Mucosa of gallbladder (tissue), 1 donor: ENCODE data around the gene MYRIP. TPM values are rescaled to one million over a fixed set of nuclear protein-coding genes. Genes with fewer than 3 reads are reported as not detected.

Source experiments
- DNase-seq: peaks from one replicate; pipeline ENCODE4 v3.0.0-alpha.2; 2020; ENCODE audit warnings: low spot score
- total RNA-seq: library from RNA; stranded (reverse); gene quantifications from one replicate; pipeline ENCODE4 v1.2.1, GENCODE V29; 2021
- donor health status: DM: no; HTN: no; CAD: no.

MYRIP gene
- total RNA-seq, 1 donor from 2014 or later, result 6.2 TPM

DNA sequence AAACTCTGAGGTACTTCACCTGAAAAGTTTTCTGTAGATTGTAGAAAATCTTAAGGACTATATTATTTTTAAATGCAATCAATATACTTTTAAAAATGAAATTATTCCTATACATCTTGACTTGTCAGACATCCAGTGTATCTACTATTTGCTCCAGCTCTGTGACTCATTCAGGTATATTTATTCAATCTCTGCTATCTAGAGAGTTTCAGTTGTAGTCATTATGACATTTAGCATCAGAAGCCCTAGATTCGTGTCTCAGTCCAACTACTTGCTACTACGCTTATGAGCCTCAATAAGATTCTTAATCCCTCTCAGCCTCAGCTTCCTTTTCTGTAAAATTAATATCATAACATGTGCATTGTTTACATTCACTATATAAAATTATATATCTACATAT, 477.8 kb downstream of the MYRIP start:
- DNase-seq, result no peak

DNA sequence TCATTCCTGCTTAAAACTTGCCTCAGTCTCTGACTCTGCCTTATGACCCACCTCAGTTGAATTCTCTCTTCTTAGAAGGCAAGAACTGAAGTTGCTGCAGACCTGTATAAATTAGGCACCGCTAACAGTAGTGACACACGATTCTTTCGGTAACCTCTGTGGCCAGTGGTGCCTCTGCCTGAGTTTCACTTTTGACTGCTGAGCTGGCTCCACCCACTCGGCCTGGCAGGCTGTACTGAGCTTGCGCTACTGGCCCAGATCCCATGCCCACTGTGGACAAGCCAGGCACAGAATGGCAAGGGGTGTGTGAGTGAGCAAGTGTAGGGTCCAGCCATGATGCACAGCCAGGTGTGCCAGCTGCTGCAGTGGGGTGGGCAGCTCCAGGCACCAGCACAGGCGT, 481.0 kb downstream of the MYRIP start:
- DNase-seq, result no peak

DNA sequence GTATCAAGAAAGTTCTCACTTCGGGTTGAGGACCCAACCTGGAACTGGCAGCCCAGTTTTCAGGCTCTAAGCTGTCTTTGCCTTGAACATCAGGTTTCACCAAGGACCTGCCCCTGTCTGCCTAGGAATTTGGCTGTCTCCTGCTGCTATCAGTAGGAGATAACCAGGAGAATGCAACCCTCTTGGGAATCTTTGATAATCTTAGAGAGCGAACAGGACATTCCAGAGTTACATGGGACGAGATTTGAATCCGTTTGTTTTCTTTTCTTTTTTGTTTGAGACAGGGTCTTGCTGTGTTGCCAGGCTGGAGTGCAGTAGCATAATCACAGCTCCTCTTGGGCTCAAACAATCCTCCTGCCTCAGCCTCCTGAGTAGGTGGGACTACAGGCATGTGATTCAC, 482.1 kb downstream of the MYRIP start:
- no peak for DNase-seq

DNA sequence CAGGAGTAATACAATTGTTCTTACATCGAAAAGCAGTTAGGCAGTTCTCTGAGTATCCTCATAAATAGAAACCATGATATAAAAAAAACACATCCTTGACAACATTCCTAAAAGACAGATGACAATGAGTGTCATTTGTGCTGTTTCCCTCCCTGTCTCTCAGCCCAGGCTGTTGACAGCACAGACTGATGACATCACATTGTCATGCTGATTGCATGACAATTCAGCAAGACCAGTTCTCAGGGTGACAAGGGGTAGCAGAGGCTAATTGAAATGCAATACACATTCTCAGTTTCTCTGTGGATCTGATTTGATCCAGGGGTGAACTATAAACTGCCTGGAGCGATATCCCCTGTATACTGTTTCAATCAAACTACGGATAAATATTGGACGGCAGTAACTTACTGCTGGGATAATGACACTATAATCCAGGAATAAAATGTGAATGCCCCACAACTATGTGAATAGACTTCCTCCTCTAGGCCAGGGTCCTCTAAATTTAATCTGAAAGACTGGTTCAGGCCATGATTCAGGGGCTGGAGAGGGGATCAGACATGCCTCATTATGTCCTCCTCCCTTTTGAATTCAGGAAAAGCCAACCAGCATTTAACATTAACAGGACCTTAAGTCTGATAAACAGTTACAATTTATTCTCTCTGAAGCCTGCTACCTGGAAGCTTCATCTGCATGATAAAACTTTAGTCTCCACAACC, 483.4 kb downstream of the MYRIP start:
- no peak for DNase-seq

- no peak for DNase-seq
Measured at GRCh38 chr3:40294434-40294833, 485.0 kb downstream of the MYRIP start.

GRCh38 chr3:40298075-40298474, 488.7 kb downstream of the MYRIP start:
- DNase-seq, result no peak

DNA sequence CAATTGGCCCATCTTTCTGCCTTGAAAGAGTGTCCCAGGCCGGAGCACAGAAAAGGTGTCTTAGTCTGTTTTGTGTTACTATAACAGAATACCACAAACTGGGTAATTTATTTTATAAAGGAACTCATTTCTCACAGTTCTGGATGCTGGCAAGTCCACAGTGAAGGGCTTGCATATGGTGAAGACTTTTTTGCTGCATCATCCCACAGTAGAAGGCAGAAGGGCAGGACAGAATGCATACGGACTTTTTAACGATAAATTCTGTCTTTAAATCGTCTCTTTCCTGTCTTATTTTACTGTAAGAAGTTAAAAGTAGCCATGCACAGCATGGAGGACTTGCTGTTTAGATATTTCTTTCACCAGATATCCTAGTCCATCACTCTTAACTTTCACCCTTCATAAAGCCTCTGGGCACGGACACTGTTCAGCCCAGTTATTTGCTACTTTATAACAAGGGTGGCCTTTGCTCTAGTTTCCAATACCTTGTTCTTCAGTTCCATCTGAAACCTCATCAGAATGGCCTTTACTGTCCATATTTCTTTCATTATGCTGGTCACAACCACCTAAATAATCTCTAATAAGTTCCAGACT, 489.8 kb downstream of the MYRIP start:
- DNase-seq, result no peak

DNA sequence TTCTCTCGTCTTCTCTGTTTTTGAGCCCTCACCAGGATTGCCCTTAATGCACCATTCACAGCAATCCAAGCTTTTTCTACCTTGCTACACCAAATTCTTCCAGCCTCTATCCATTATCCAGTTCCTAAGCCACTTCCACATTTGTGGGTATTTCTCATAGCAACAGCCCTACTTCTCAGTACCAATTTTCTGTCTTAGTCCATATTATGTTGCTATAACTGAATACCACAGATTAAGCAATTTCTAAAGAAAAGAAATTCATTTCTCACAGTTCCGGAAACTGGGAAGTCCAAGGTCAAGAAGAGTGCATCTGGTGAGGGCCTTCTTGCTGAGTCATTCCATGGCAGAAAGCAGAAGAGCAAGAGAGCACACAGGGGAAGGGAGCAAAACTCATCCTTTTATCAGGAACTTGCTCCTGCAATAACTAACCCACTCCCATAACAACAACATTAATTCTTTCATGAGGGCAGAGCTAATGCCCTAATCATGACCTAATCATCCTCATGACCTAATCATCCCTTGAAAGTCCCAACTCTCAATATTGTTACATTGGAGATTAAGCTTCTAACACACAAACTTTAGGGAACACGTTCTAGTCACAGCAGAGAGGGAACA, 490.4 kb downstream of the MYRIP start:
- DNase-seq, result no peak

GRCh38 chr3:40302784-40303183, 493.4 kb downstream of the MYRIP start:
- no peak for DNase-seq

- no peak for DNase-seq
Measured at GRCh38 chr3:40304352-40304751, 494.9 kb downstream of the MYRIP start.

- DNase-seq, result no peak
Measured at GRCh38 chr3:40306336-40306735, 496.9 kb downstream of the MYRIP start.

DNA sequence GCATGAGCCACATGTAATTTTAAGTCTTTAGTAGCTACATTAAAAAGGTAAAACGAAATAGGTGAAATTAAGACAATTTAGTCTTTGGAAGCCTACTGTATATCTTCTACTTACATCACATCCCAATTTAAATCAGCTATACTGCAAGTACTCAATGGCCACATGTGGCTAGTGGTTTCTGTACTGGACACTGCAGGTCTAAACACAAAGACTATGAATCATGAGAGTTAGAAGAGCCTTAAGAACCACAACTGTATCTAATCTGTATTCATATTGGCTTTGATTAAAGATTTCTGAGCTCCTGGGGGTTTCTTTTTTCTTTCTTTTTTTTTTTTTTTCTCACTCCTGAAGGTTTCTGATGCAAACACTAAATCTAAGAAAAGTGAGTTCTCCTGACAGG, 497.8 kb downstream of the MYRIP start:
- DNase-seq, result no peak

- no peak for DNase-seq
Measured at GRCh38 chr3:40308725-40309417, 499.5 kb downstream of the MYRIP start.

GRCh38 chr3:40309418-40309924, 500.1 kb downstream of the MYRIP start, which contains the start of gene EIF1B:
Gene EIF1B (plus strand): TSS chr3:40309707. CDS start chr3:40309942, 235 bp downstream.
- peak; percentile 99 for DNase-seq
